Muscle layer of colon (tissue), 2 donors: ENCODE results near the gene OR8J3.

Source experiments
- H3K27ac ChIP-seq: one replicate; pipeline ENCODE4 v1.7.0; 2013; ENCODE audit warnings: low read depth, mild to moderate bottlenecking, low read length, moderate library complexity
- H3K27me3 ChIP-seq, 2 donors: one replicate each; pipeline ENCODE4 v1.7.0; 2013; ENCODE audit warnings: low read length in 2 of 2, mild to moderate bottlenecking in 2 of 2; ENCODE audit not compliant: insufficient read depth in 2 of 2, control insufficient read depth in 1 of 2
- H3K36me3 ChIP-seq: one replicate; pipeline ENCODE4 v1.7.0; 2013; ENCODE audit warnings: mild to moderate bottlenecking, low read length; ENCODE audit not compliant: insufficient read depth
- H3K4me1 ChIP-seq: one replicate; pipeline ENCODE4 v1.7.0; 2013; ENCODE audit warnings: mild to moderate bottlenecking, low read length; ENCODE audit not compliant: insufficient read depth
- H3K4me3 ChIP-seq, 2 donors: one replicate each; pipeline ENCODE4 v1.7.0; 2013; ENCODE audit warnings: low read length in 2 of 2, low read depth in 1 of 2, mild to moderate bottlenecking in 1 of 2, moderate library complexity in 1 of 2
- H3K9ac ChIP-seq: one replicate; pipeline ENCODE4 v1.7.0; 2013; ENCODE audit warnings: low read length
- H3K9me3 ChIP-seq: one replicate; pipeline ENCODE4 v1.7.0; 2013; ENCODE audit warnings: mild to moderate bottlenecking, low read length
- donor health status: abdominal sarcoma.
- donor health status: Adenocarcinoma of cecum.

OR8J3 gene

DNA sequence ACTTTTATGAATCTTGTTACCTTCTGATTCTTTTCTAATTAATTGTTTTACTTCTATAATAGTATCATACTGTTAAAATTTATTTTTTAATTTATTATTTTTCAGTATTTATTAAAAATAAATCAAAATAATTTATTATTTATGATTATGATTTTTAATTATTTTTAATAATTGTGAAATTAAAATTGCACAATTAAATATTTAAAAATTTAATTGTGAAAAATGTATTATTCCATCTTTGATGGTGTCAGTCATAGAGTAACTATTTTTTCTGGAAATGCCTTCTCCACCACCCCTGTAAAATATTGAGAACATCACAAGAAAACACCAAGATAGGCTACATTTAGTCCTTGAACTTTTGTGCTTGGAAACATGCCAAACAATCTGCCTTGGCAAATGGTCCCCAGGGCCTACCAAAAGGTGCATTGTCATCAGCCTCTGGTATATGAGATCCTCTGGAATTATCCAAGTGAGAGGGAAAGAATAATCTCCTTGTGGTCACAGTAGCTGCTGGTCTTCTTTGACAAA, 36.7 kb downstream of the OR8J3 start, which contains the start of gene OR8H2:
Gene OR8H2, plus strand, starts transcription at position 478 of the 528 bp plus-strand sequence. CDS start 1,356 bp downstream, outside the sequence.
- H3K9me3 ChIP-seq, result no peaks in the 10 kb centered on the region
- H3K9ac ChIP-seq, result no peak within 1 kb of the TSS
- H3K27me3 ChIP-seq, result no peaks in the 10 kb centered on the region
- no peaks in the 10 kb centered on the region for H3K36me3 ChIP-seq
- no peaks in the 10 kb centered on the region for H3K4me1 ChIP-seq
- no peak within 1 kb of the TSS for H3K4me3 ChIP-seq
- no peak within 1 kb of the TSS for H3K27ac ChIP-seq

DNA sequence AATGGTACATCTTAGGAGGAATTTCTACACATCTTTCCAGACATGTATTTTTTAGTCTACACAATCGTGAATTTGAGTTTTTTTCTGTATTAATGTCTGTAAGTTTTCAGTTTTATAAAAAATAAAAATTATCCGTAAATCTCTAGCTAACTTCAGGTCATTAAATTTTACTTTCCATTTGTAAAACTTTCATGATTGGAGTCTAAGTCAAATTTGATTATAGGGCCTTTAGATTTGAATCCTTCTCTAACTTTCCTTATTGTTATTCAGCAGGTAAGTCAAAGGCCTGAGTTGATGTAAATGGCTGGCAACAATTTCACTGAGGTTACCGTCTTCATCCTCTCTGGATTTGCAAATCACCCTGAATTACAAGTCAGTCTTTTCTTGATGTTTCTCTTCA, 47.0 kb downstream of the OR8J3 start, which contains the start of gene OR8I2:
Gene OR8I2, plus strand, starts transcription at position 301 of the 400 bp plus-strand sequence. Its CDS starts 0 bp downstream, at position 301.
- no peaks in the 10 kb centered on the region for H3K36me3 ChIP-seq
- no peak within 1 kb of the TSS for H3K9ac ChIP-seq
- H3K27ac ChIP-seq, result no peak within 1 kb of the TSS
- H3K27me3 ChIP-seq, result no peaks in the 10 kb centered on the region
- no peaks in the 10 kb centered on the region for H3K9me3 ChIP-seq
- no peak within 1 kb of the TSS for H3K4me3 ChIP-seq
- no peaks in the 10 kb centered on the region for H3K4me1 ChIP-seq

DNA sequence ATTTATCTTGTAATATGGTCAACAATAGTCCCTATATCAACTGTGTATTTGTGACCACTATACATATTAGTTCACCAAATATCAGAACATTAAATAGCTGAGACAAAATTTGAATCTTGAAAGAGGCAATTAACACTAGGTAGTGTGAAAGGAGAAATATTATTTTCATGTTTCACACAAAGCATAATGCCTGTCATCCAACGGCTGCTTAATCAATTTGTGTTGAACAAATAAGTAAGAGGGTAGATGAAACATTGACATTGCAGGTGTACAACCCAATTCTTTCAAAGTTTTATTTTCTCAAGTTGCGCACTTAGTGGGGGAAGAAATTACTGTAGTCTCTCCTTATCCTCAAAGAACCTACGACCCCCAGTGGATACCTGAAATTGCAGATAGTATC, 50.3 kb downstream of the OR8J3 start:
- H3K36me3 ChIP-seq, result no peaks in the 10 kb centered on the region
- no peaks in the 10 kb centered on the region for H3K27me3 ChIP-seq
- no peak overlapping the region for H3K27ac ChIP-seq
- no peak overlapping the region for H3K9ac ChIP-seq
- no peaks in the 10 kb centered on the region for H3K9me3 ChIP-seq
- no peak overlapping the region for H3K4me3 ChIP-seq
- no peaks in the 10 kb centered on the region for H3K4me1 ChIP-seq
